OCI-LY7 (cell line): ENCODE results near the gene ANO8. TPM values are rescaled to one million over a fixed set of nuclear protein-coding genes. Genes with fewer than 3 reads are reported as not detected.
"Not testable (repeated sequence)": the region's sequence is repeated elsewhere in the genome, so short reads cannot be mapped to it uniquely, and the experiment has no call there.

Source experiments
- BruUV-seq: library from RNA; stranded (reverse); fragments of 400-500 nt; replicated peaks from 2 replicates; lab custom pipeline; 2021; lab: Mats Ljungman, UMichigan
- CTCF ChIA-PET: fragments of 300-600 bp; sonication (Branson Sonifier 250); formaldehyde crosslinking; loops from one replicate; lab custom pipeline; 2022; ENCODE audit warnings: antibody characterized with exemption; ENCODE audit not compliant: unreplicated experiment; lab: Charles Lee
- POLR2A ChIA-PET: fragments of 300-600 bp; sonication (Branson Sonifier 250); formaldehyde crosslinking; loops from one replicate; lab custom pipeline; 2022; ENCODE audit warnings: antibody characterized with exemption; lab: Charles Lee
- DNase-seq: peaks from one replicate; pipeline ENCODE4 v3.0.0-alpha.2; 2015; ENCODE audit warnings: low spot score
- H2AFZ ChIP-seq: fragments of 200-600 bp; sonication (generic), shearing (Covaris generic); 2 replicates; pipeline ENCODE4 v1.6.1; 2014; ENCODE audit warnings: mild to moderate bottlenecking, antibody characterized with exemption, low read length, moderate library complexity
- H3K27ac ChIP-seq: fragments of 200-600 bp; sonication (generic); 2 replicates; pipeline ENCODE4 v1.5.1; 2014; ENCODE audit warnings: mixed run types, low read depth, mild to moderate bottlenecking, moderate library complexity, low read length, inconsistent platforms; ENCODE audit not compliant: poor library complexity, severe bottlenecking
- H3K36me3 ChIP-seq: fragments of 200-600 bp; sonication (generic); 2 replicates; pipeline ENCODE4 v1.6.1; 2014; ENCODE audit warnings: mild to moderate bottlenecking, antibody characterized with exemption, low read length, moderate library complexity, mixed read lengths; ENCODE audit not compliant: insufficient read depth
- H3K4me1 ChIP-seq: fragments of 200-600 bp; sonication (generic); 2 replicates; pipeline ENCODE4 v1.5.1; 2014; ENCODE audit warnings: mild to moderate bottlenecking, low read length; ENCODE audit not compliant: insufficient read depth, poor library complexity, severe bottlenecking
- H3K4me2 ChIP-seq: fragments of 200-600 bp; sonication (generic); 2 replicates; pipeline ENCODE4 v1.6.1; 2014; ENCODE audit warnings: mild to moderate bottlenecking, low read length
- H3K4me3 ChIP-seq: fragments of 200-600 bp; sonication (generic); 2 replicates; pipeline ENCODE4 v1.5.1; 2014; ENCODE audit warnings: mild to moderate bottlenecking, low read depth, low read length; ENCODE audit not compliant: poor library complexity, severe bottlenecking
- H3K79me2 ChIP-seq: fragments of 200-600 bp; sonication (generic); 2 replicates; pipeline ENCODE4 v1.6.1; 2016; ENCODE audit warnings: low read depth, mild to moderate bottlenecking, low read length, moderate library complexity, mixed read lengths; ENCODE audit not compliant: insufficient read depth
- H3K9me2 ChIP-seq: fragments of 200-600 bp; sonication (generic); 2 replicates; pipeline ENCODE4 v1.6.1; 2016; ENCODE audit warnings: mild to moderate bottlenecking, low read length, mixed read lengths; ENCODE audit not compliant: insufficient read depth
- H3K9me3 ChIP-seq: fragments of 200-600 bp; sonication (generic); 2 replicates; pipeline ENCODE4 v1.6.1; 2014; ENCODE audit warnings: mild to moderate bottlenecking, mixed run types, low read length, mixed read lengths
- H4K20me1 ChIP-seq: fragments of 200-600 bp; sonication (generic); 2 replicates; pipeline ENCODE4 v1.6.1; 2014; ENCODE audit warnings: mild to moderate bottlenecking, antibody characterized with exemption, low read length, moderate library complexity, mixed read lengths; ENCODE audit not compliant: insufficient read depth
- CTCF ChIP-seq: fragments of 200-600 bp; sonication (generic); conservative IDR thresholded peaks from 2 replicates; pipeline ENCODE4 v1.5.1; 2014; ENCODE audit warnings: mild to moderate bottlenecking, antibody characterized with exemption, low read length, moderate library complexity, mixed read lengths
- EZH2phosphoT487 ChIP-seq: fragments of 200-600 bp; sonication (generic); IDR thresholded peaks from 2 replicates; pipeline ENCODE4 v1.6.1; 2018; ENCODE audit warnings: low read depth, borderline replicate concordance, mild to moderate bottlenecking, mixed run types, antibody characterized with exemption, low read length, moderate library complexity, mixed read lengths
- intact Hi-C: fragments of 100-400 bp; cut with micrococcal nuclease; formaldehyde crosslinking; loops from one replicate; pipeline ENCODE4 v1.10.0; 2022; ENCODE audit not compliant: unreplicated experiment
- total RNA-seq, 2 experiments: library from RNA; depleted of rRNA in 1 of 2; stranded (reverse); fragments of >200 nt in 1 of 2; shearing (Covaris generic) in 1 of 2; gene quantifications; 2 replicates each; pipeline ENCODE4 v1.2.3, GENCODE V29; 2014 to 2022

Gene ANO8
- total RNA-seq, 2 experiments from 2014 or later: 4.3 to 13.5 TPM

GRCh38 chr19:17300992-17301619 is 33.5 kb downstream of the ANO8 start:
- Histone ChIP-seq H3K4me1 (peaks cover 36% of the 10 kb centered on the region), H3K9me2 (no peaks in the 10 kb centered on the region), H3K79me2 (peaks cover under 1% of the 10 kb centered on the region; the same call in 1 of the 2 replicates), H3K27ac (no peak overlapping the region), H3K36me3 (peaks cover 27% of the 10 kb centered on the region), H2AFZ (no peak overlapping the region), H3K4me2 (no peak overlapping the region), H3K9me3 (no peaks in the 10 kb centered on the region), H4K20me1 (no peaks in the 10 kb centered on the region), H3K4me3 (no peak overlapping the region)
- TF ChIP-seq EZH2phosphoT487 (no peak), CTCF (no peak)
- no peak for DNase-seq
- intact Hi-C loops: no loop called here
- no TSS peak for BruUV-seq
- POLR2A ChIA-PET: no interaction called here
- CTCF ChIA-PET: interaction anchor here (0.6 kb wide), 1 partner anchor 9 kb away, joined by 3 read pairs; no protein-coding TSS in a partner anchor

- intact Hi-C loops: no loop called here
- Histone ChIP-seq H3K4me1 (peaks cover 29% of the 10 kb centered on the region), H4K20me1 (no peaks in the 10 kb centered on the region), H3K27ac (no peak overlapping the region), H3K9me2 (no peaks in the 10 kb centered on the region), H3K9me3 (no peaks in the 10 kb centered on the region), H2AFZ (no peak overlapping the region), H3K79me2 (peaks cover 10% of the 10 kb centered on the region; the same call in 1 of the 2 replicates), H3K4me2 (no peak overlapping the region), H3K4me3 (no peak overlapping the region), H3K36me3 (peaks cover 30% of the 10 kb centered on the region)
- TF ChIP-seq EZH2phosphoT487 (no peak), CTCF (no peak)
- no peak for DNase-seq
- POLR2A ChIA-PET: no interaction called here
- CTCF ChIA-PET: no interaction called here
- BruUV-seq: no TSS peak
Observed at GRCh38 chr19:17296976-17297375, 37.7 kb downstream of the ANO8 start.

DNA sequence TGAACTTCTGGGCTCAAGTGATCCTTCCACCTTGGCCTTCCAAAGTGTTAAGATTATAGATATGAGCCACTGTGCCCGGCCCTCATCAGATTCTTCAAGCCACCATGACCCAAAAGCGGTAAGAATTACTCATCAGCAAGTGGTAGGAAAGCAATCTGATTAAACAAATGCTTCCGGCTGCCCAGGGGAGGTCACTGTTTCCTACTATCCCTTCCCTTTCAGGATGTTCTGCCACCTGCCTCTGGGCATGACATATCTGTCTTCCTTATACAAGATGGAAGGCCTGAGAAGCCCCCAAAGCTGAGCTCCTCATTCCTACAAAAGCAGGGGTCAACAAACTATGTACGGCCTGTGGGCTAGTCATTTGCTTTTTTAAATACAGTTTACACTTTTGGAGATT is 38.4 kb downstream of the ANO8 start:
- intact Hi-C loops: no loop called here
- peaks cover 27% of the 10 kb centered on the region for H3K4me1 ChIP-seq
- H4K20me1 ChIP-seq: no peaks in the 10 kb centered on the region
- POLR2A ChIA-PET: no interaction called here
- BruUV-seq: no TSS peak
- H2AFZ ChIP-seq: no peak overlapping the region
- no peak overlapping the region for H3K4me2 ChIP-seq
- no peaks in the 10 kb centered on the region for H3K9me2 ChIP-seq
- no peak for DNase-seq
- H3K36me3 ChIP-seq: peaks cover 30% of the 10 kb centered on the region
- H3K9me3 ChIP-seq: no peaks in the 10 kb centered on the region
- 0 out of 2 replicates have a peak, but pooled peaks have one; percentile 15 for TF ChIP-seq CTCF
- no peak for TF ChIP-seq EZH2phosphoT487
- no peak overlapping the region for H3K27ac ChIP-seq
- no peak overlapping the region for H3K4me3 ChIP-seq
- peaks cover 10% of the 10 kb centered on the region; the same call in 1 of the 2 replicates for H3K79me2 ChIP-seq
- CTCF ChIA-PET: no interaction called here

DNA sequence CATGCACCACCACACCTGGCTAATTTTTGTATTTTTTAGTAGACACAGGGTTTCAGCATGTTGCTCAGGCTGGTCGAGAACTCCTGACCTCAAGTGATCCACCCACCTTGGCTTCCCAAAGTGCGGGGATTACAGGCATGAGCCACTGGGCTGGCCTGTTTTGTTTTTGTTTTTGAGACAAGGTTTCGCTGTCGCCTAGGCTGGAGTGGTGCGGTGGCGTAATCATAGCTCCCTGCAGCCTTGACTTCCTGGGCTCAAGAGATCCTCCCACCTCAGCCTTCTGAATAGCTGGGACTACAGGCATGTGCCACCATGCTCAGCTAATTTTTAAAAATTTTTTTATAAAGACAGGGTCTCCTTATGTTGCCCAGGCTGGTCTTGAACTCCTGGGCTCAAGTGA is 39.1 kb downstream of the ANO8 start:
- H3K9me3 ChIP-seq, H3K27ac ChIP-seq, DNase-seq, H3K9me2 ChIP-seq, intact Hi-C loops, BruUV-seq, H2AFZ ChIP-seq, H3K4me2 ChIP-seq, CTCF ChIA-PET, H3K4me3 ChIP-seq, H3K79me2 ChIP-seq, H4K20me1 ChIP-seq: not testable (repeated sequence)
- POLR2A ChIA-PET: interaction anchor here (0.8 kb wide), 1 partner anchor 12 kb away, joined by 3 read pairs; no protein-coding TSS in a partner anchor
- Histone ChIP-seq H3K36me3 (peaks cover 30% of the 10 kb centered on the region), H3K4me1 (peaks cover 27% of the 10 kb centered on the region)
